HEK293T (cell line): Measurements from ENCODE around the gene HSPA1A.

ENCODE experiments used
- ARNT ChIP-seq: fragments of 450-650 bp; IDR thresholded peaks from 2 replicates; pipeline ENCODE4 v1.6.1; 2017; ENCODE audit warnings: mild to moderate bottlenecking
- BHLHE40 ChIP-seq: fragments of 450-650 bp; IDR thresholded peaks from 2 replicates; pipeline ENCODE4 v1.6.1; 2016; ENCODE audit warnings: mild to moderate bottlenecking, moderate library complexity, borderline replicate concordance
- CTBP1 ChIP-seq: fragments of 450-650 bp; IDR thresholded peaks from 2 replicates; pipeline ENCODE4 v1.6.1; 2016; ENCODE audit warnings: borderline replicate concordance
- FOXK2 ChIP-seq: fragments of 450-650 bp; IDR thresholded peaks from 2 replicates; pipeline ENCODE4 v1.6.1; 2016; ENCODE audit warnings: mild to moderate bottlenecking
- FOXM1 ChIP-seq: fragments of 450-650 bp; IDR thresholded peaks from 2 replicates; pipeline ENCODE4 v1.6.1; 2017; ENCODE audit warnings: mild to moderate bottlenecking, borderline replicate concordance
- HDGF ChIP-seq: fragments of 450-650 bp; IDR thresholded peaks from 2 replicates; pipeline ENCODE4 v1.6.1; 2017; ENCODE audit warnings: antibody characterized with exemption, borderline replicate concordance
- L3MBTL2 ChIP-seq: fragments of 450-650 bp; conservative IDR thresholded peaks from 2 replicates; pipeline ENCODE4 v1.6.1; 2016; ENCODE audit warnings: mild to moderate bottlenecking
- NFRKB ChIP-seq: fragments of 450-650 bp; IDR thresholded peaks from 2 replicates; pipeline ENCODE4 v1.6.1; 2016; ENCODE audit warnings: mild to moderate bottlenecking, moderate library complexity
- PKNOX1 ChIP-seq: fragments of 450-650 bp; IDR thresholded peaks from 2 replicates; pipeline ENCODE4 v1.6.1; 2016
- SP1 ChIP-seq: fragments of 450-650 bp; IDR thresholded peaks from 2 replicates; pipeline ENCODE4 v1.6.1; 2017
- SUZ12 ChIP-seq: fragments of 450-650 bp; IDR thresholded peaks from 2 replicates; pipeline ENCODE4 v1.6.1; 2016; ENCODE audit warnings: mild to moderate bottlenecking
- TARDBP ChIP-seq: fragments of 450-650 bp; IDR thresholded peaks from 2 replicates; pipeline ENCODE4 v1.6.1; 2016
- ZNF384 ChIP-seq: fragments of 450-650 bp; IDR thresholded peaks from 2 replicates; pipeline ENCODE4 v1.6.1; 2016

GRCh38 chr6:31838968-31839367 is 23.6 kb downstream of the HSPA1A start:
- TF ChIP-seq NFRKB (no peak), FOXK2 (no peak), BHLHE40 (no peak), PKNOX1 (no peak), L3MBTL2 (no peak), FOXM1 (no peak), SUZ12 (no peak), SP1 (no peak), CTBP1 (no peak), TARDBP (no peak), ZNF384 (no peak), HDGF (no peak), ARNT (no peak)
